Measurements from ENCODE around the gene EIF5AL1.

The EIF5AL1 gene

GRCh38 chr10:79492839-79493238 is 19.5 kb upstream of the EIF5AL1 start:
- no peak for DNase-seq (ENCODE audit: low read depth)
- TF ChIP-seq CTCF (conservative IDR thresholded peaks at IDR 0.05; ENCODE audit: low read depth, low read length): no peak
- H3K4me3 ChIP-seq (ENCODE audit: low read depth, low read length): no peak overlapping the region

- DNase-seq (ENCODE audit: low read depth): no peak
- TF ChIP-seq CTCF (conservative IDR thresholded peaks at IDR 0.05; ENCODE audit: low read depth, low read length): no peak
- H3K4me3 ChIP-seq (ENCODE audit: low read depth, low read length): no peak overlapping the region
These were observed 18.5 kb upstream of the EIF5AL1 start for GRCh38 chr10:79493806-79494205.

GRCh38 chr10:79494871-79495705 is 17.2 kb upstream of the EIF5AL1 start:
- no peak overlapping the region for H3K4me3 ChIP-seq (ENCODE audit: low read depth, low read length)
- DNase-seq (ENCODE audit: low read depth): no peak
- no peak for TF ChIP-seq CTCF (conservative IDR thresholded peaks at IDR 0.05; ENCODE audit: low read depth, low read length)

GRCh38 chr10:79495791-79496190 is 16.5 kb upstream of the EIF5AL1 start:
- no peak for DNase-seq (ENCODE audit: low read depth)
- no peak for TF ChIP-seq CTCF (conservative IDR thresholded peaks at IDR 0.05; ENCODE audit: low read depth, low read length)
- H3K4me3 ChIP-seq (ENCODE audit: low read depth, low read length): no peak overlapping the region

- no peak overlapping the region for H3K4me3 ChIP-seq (ENCODE audit: low read depth, low read length)
- no peak for DNase-seq (ENCODE audit: low read depth)
- TF ChIP-seq CTCF (conservative IDR thresholded peaks at IDR 0.05; ENCODE audit: low read depth, low read length): no peak
These were observed 15.4 kb upstream of the EIF5AL1 start for GRCh38 chr10:79496896-79497295.

GRCh38 chr10:79498291-79498829 is 14.0 kb upstream of the EIF5AL1 start:
- no peak overlapping the region for H3K4me3 ChIP-seq (ENCODE audit: low read depth, low read length)
- DNase-seq (ENCODE audit: low read depth): peak; percentile 54
- no peak for TF ChIP-seq CTCF (conservative IDR thresholded peaks at IDR 0.05; ENCODE audit: low read depth, low read length)
